ENCODE measurements around the gene TAAR8. TPM values are rescaled to one million over a fixed set of nuclear protein-coding genes. Genes with fewer than 3 reads are reported as not detected.

The TAAR8 gene
- total RNA-seq, 1 donor from 2014 or later = not detected

DNA sequence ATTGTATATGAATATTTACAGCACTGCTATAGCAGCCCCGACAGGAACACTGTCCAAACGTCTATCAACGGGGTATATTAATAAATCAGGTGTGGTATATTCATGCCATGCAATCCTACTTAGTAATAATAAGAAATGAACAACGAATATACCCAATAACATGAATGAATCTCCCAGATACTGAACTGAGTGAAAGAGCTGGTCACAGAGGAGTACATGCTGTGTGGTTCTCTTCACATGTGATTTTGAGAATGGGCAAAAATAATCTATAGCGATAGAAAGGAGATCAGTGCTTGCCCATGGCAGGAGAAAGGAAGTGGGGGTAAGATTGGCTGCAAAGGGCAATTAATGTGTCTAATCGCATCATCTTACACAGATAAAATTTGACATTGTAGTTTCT is 13.9 kb downstream of the TAAR8 start:
- H3K4me1 Mint-ChIP-seq = peaks cover 14% of the 10 kb centered on the region
- Histone ChIP-seq H3K36me3 (no peaks in the 10 kb centered on the region), H3K4me2 (no peak overlapping the region), H2AFZ (replicated peaks) (no peak overlapping the region), H3K9me3 (ENCODE audit: low read depth) (no peaks in the 10 kb centered on the region), H3K9ac (no peak overlapping the region), H3K27ac (no peak overlapping the region), H3F3A (ENCODE audit: low read depth) (no peaks in the 10 kb centered on the region), H3K27me3 (no peaks in the 10 kb centered on the region), H4K20me1 (ENCODE audit: low read depth) (no peaks in the 10 kb centered on the region), H3K4me3 (no peak overlapping the region), H3K79me2 (ENCODE audit: low read depth) (no peaks in the 10 kb centered on the region), H3K4me1 (peaks cover 27% of the 10 kb centered on the region)
- H3K9me3 Mint-ChIP-seq = no peaks in the 10 kb centered on the region
- no peak overlapping the region for H3K27ac Mint-ChIP-seq
- no peaks in the 10 kb centered on the region for H3K27me3 Mint-ChIP-seq (ENCODE audit: insufficient read depth, low read depth)
- no peak for DNase-seq (ENCODE audit: low spot score)
- TF ChIP-seq EZH2 (IDR thresholded peaks at IDR 0.05) (no peak), EZH2phosphoT487 (IDR thresholded peaks at IDR 0.05) (no peak)
- TF ChIP-seq, protein P1, sequence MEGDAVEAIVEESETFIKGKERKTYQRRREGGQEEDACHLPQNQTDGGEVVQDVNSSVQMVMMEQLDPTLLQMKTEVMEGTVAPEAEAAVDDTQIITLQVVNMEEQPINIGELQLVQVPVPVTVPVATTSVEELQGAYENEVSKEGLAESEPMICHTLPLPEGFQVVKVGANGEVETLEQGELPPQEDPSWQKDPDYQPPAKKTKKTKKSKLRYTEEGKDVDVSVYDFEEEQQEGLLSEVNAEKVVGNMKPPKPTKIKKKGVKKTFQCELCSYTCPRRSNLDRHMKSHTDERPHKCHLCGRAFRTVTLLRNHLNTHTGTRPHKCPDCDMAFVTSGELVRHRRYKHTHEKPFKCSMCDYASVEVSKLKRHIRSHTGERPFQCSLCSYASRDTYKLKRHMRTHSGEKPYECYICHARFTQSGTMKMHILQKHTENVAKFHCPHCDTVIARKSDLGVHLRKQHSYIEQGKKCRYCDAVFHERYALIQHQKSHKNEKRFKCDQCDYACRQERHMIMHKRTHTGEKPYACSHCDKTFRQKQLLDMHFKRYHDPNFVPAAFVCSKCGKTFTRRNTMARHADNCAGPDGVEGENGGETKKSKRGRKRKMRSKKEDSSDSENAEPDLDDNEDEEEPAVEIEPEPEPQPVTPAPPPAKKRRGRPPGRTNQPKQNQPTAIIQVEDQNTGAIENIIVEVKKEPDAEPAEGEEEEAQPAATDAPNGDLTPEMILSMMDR (IDR thresholded peaks at IDR 0.05) = no peak
- H3K36me3 Mint-ChIP-seq = no peaks in the 10 kb centered on the region
- no peak overlapping the region for H3K4me3 Mint-ChIP-seq

DNA sequence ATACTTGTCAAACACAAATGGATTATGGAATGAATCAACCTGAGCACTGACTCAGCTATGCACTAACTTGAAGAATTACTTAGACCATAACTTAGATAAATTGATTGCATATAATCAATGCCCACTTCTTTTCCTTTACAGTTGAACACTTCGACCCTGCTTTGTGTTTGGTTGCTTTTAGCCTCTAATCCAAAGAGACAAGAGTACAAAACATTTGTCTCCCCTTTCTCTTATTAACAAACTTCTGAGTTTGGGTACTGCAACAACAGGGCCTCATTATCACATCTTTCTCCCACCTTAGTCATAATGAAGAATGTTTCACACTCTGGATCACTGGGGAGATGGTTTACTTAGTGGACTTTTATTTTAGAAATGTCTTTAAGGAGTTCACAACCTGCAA is 15.1 kb downstream of the TAAR8 start:
- H3K9ac ChIP-seq = no peak overlapping the region
- H3F3A ChIP-seq (ENCODE audit: low read depth) = no peaks in the 10 kb centered on the region
- H4K20me1 ChIP-seq (ENCODE audit: low read depth) = no peaks in the 10 kb centered on the region
- no peaks in the 10 kb centered on the region for H3K9me3 ChIP-seq (ENCODE audit: low read depth)
- Mint-ChIP-seq H3K4me3 (no peak overlapping the region), H3K9me3 (no peaks in the 10 kb centered on the region), H3K27ac (no peak overlapping the region), H3K4me1 (peaks cover 14% of the 10 kb centered on the region), H3K36me3 (no peaks in the 10 kb centered on the region), H3K27me3 (ENCODE audit: insufficient read depth, low read depth) (no peaks in the 10 kb centered on the region)
- H3K27ac ChIP-seq = no peak overlapping the region
- peak overlapping the region; percentile 13 for H2AFZ ChIP-seq (replicated peaks)
- DNase-seq (ENCODE audit: low spot score) = peak; percentile 23
- peak overlapping the region; percentile 29 for H3K4me2 ChIP-seq
- TF ChIP-seq EZH2phosphoT487 (IDR thresholded peaks at IDR 0.05) (no peak), EZH2 (IDR thresholded peaks at IDR 0.05) (no peak)
- TF ChIP-seq, protein P1 (IDR thresholded peaks at IDR 0.05) = no peak
- peaks cover 27% of the 10 kb centered on the region for H3K4me1 ChIP-seq
- no peaks in the 10 kb centered on the region for H3K36me3 ChIP-seq
- H3K27me3 ChIP-seq = no peaks in the 10 kb centered on the region
- H3K4me3 ChIP-seq = no peak overlapping the region
- H3K79me2 ChIP-seq (ENCODE audit: low read depth) = no peaks in the 10 kb centered on the region

DNA sequence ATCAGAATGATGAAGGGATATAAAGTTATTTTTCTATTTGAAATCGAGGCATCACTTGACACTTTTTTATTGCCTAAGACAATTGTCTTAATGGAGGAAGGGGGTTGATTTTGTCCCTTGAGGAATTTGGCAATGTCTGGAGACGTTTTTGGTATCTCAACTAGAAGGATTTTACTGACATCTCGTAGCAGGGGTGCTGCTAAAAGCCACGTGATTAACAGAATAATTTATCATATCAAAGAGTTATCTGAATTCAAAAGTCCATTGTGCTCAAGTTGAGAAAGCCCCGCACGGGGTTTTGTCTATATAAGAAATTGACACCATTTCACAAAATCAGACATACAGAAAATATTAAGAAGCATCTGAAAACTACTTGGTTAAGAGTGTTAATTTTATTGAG is 16.1 kb downstream of the TAAR8 start:
- Mint-ChIP-seq H3K27me3 (ENCODE audit: insufficient read depth, low read depth) (no peaks in the 10 kb centered on the region), H3K27ac (no peak overlapping the region)
- TF ChIP-seq EZH2 (IDR thresholded peaks at IDR 0.05) = no peak
- TF ChIP-seq, protein P1 (IDR thresholded peaks at IDR 0.05) = no peak
- no peak for TF ChIP-seq EZH2phosphoT487 (IDR thresholded peaks at IDR 0.05)

More for the DNA sequence above, 16.1 kb downstream of the TAAR8 start:
- no peak overlapping the region for H3K27ac ChIP-seq
- H3K4me3 ChIP-seq = no peak overlapping the region
- no peak overlapping the region for H3K9ac ChIP-seq
- H3K79me2 ChIP-seq (ENCODE audit: low read depth) = no peaks in the 10 kb centered on the region
- H3K9me3 ChIP-seq (ENCODE audit: low read depth) = no peaks in the 10 kb centered on the region
- no peaks in the 10 kb centered on the region for H4K20me1 ChIP-seq (ENCODE audit: low read depth)
- H3K27me3 ChIP-seq = no peaks in the 10 kb centered on the region
- no peaks in the 10 kb centered on the region for H3K36me3 ChIP-seq
- H3K4me2 ChIP-seq = no peak overlapping the region
- Mint-ChIP-seq H3K9me3 (no peaks in the 10 kb centered on the region), H3K4me3 (no peak overlapping the region), H3K36me3 (no peaks in the 10 kb centered on the region), H3K4me1 (peaks cover 14% of the 10 kb centered on the region)
- H3K4me1 ChIP-seq = peaks cover 27% of the 10 kb centered on the region
- H3F3A ChIP-seq (ENCODE audit: low read depth) = no peaks in the 10 kb centered on the region
- H2AFZ ChIP-seq (replicated peaks) = no peak overlapping the region
- DNase-seq (ENCODE audit: low spot score) = no peak

Measured in neural progenitor cell (in vitro differentiated cells).